H1 (cell line): Measurements from ENCODE around the gene VCP. TPM values are rescaled to one million over a fixed set of nuclear protein-coding genes. Genes with fewer than 3 reads are reported as not detected.

Experiments used
- CBX8 ChIP-seq: fragments of 300-800, 300-1000 bp; sonication (generic); IDR thresholded peaks from 2 replicates; pipeline ENCODE4 v1.7.1; 2016; ENCODE audit warnings: low read depth, low read length, borderline replicate concordance
- RAD21 ChIP-seq, 2 experiments: IDR thresholded peaks in 1 of 2; conservative IDR thresholded peaks in 1 of 2; 2 replicates each; pipeline ENCODE4 v1.6.1; 2011; ENCODE audit warnings: low read depth in 2 of 2, low read length in 2 of 2, improper control_type of control experiment in 1 of 2, inconsistent platforms in 1 of 2, mild to moderate bottlenecking in 1 of 2, moderate library complexity in 1 of 2
- RXRA ChIP-seq: IDR thresholded peaks from 2 replicates; pipeline ENCODE4 v1.6.1; 2011; ENCODE audit warnings: low read depth, mild to moderate bottlenecking, low read length, moderate library complexity; ENCODE audit not compliant: insufficient read depth
- polyA plus RNA-seq, 7 experiments: library from polyadenylated mRNA; depleted of rRNA in 3 of 7; stranded (reverse) in 5 of 7; unstranded in 2 of 7; fragments of >200 nt in 5 of 7; fragments of 200-250 nt in 2 of 7; gene quantifications; 1 replicate in 5 of 7; 2 replicates in 1 of 7; 4 replicates in 1 of 7; pipeline versions ENCODE4 v1.2.1 to v1.2.3, GENCODE V29; 2011 to 2013; ENCODE audit warnings: missing spikeins in 2 of 7, mixed read lengths in 2 of 7
- total RNA-seq: library from RNA; stranded (reverse); fragmentation: NEBNext Ultra II Directional; extraction: Animal tissue kit (Norgen Biotek cat#: 25700); gene quantifications from 2 replicates; pipeline ENCODE4 v1.2.1, GENCODE V29; 2021

VCP gene
- total and polyA plus RNA-seq, 2 of the 8 experiments (the other 6 are each of a cell fraction or from before 2014, with no cell fraction given), result 173 to 375 TPM

DNA sequence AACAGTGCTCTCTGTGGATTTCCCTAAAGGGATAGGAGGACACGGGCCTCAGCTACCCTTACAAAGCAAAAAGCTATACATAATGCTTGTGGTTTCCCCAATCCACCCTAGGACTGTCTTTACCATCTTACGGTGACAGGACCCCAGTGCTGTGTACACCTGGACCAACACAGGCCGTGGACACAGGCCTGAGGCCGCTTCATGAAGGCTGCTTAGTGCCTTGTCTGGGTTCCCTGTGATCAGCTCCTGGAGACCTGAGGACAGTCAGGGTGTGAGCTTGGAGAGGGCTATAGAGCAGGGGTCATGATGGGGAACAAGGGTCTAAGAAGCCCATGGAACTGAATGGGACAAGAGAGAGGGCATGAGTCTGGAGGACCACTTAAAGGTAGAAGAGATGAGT is 4.4 kb upstream of the VCP start (continued):
- TF ChIP-seq RXRA (no peak), RAD21 (IDR thresholded peaks at IDR 0.05 in 1 of 2, conservative IDR thresholded peaks at IDR 0.05 in 1 of 2; ENCODE audit: low read depth in 2 of 2, low read length in 2 of 2) (no peak), CBX8 (no peak)
